Measurements from ENCODE around the gene PCDHGC5.

Gene PCDHGC5

GRCh38 chr5:141534492-141535213, 45.8 kb downstream of the PCDHGC5 start:
- no peak for DNase-seq

All from activated CD4-positive, CD25-positive, alpha-beta regulatory T cell treated with anti-CD3 and anti-CD28 coated beads, Interleukin-2, amount 50 U/mL, for 72 hours (primary cell).